GM23338 (cell line): Measurements from ENCODE around the gene CSTF1. TPM values are rescaled to one million over a fixed set of nuclear protein-coding genes. Genes with fewer than 3 reads are reported as not detected.
A peak's percentile ranks its signal among the peaks of the same experiment; 100 is the strongest.

Experiments used
- ATAC-seq: fragments of 200-7000 bp; cut with Tn5 transposase; 3 replicates; pipeline ENCODE4 v1.9.1; 2020
- DNase-seq: peaks from one replicate; pipeline ENCODE4 v3.0.0-alpha.2; 2015; ENCODE audit warnings: low spot score
- H2AFZ ChIP-seq: fragments of 200-600 bp; sonication (generic); 2 replicates; pipeline ENCODE4 v1.8.0; 2016; ENCODE audit warnings: antibody characterized with exemption, mild to moderate bottlenecking, moderate library complexity
- H3F3A ChIP-seq: fragments of 200-600 bp; sonication (generic); replicated peaks from 2 replicates; pipeline ENCODE4 v1.8.0; 2017; ENCODE audit warnings: antibody characterized with exemption, mixed run types, low read depth
- H3K27ac ChIP-seq: fragments of 200-600 bp; sonication (generic); 2 replicates; pipeline ENCODE4 v1.6.1; 2016; ENCODE audit warnings: low read depth
- H3K27me3 ChIP-seq: fragments of 200-600 bp; sonication (generic); 2 replicates; pipeline ENCODE4 v1.8.0; 2016; ENCODE audit warnings: mild to moderate bottlenecking, mixed run types, moderate library complexity; ENCODE audit not compliant: insufficient read depth
- H3K36me3 ChIP-seq: fragments of 200-600 bp; sonication (generic); 2 replicates; pipeline ENCODE4 v1.8.0; 2016; ENCODE audit warnings: mild to moderate bottlenecking; ENCODE audit not compliant: insufficient read depth
- H3K4me1 ChIP-seq: fragments of 200-600 bp; sonication (generic); 2 replicates; pipeline ENCODE4 v1.8.0; 2016; ENCODE audit warnings: mild to moderate bottlenecking, moderate library complexity; ENCODE audit not compliant: insufficient read depth
- H3K4me2 ChIP-seq: fragments of 200-600 bp; sonication (generic); 2 replicates; pipeline ENCODE4 v1.7.1; 2017; ENCODE audit warnings: mixed run types
- H3K4me3 ChIP-seq: fragments of 200-600 bp; sonication (generic); 2 replicates; pipeline ENCODE4 v1.6.1; 2016; ENCODE audit warnings: mixed run types
- H3K79me2 ChIP-seq: fragments of 200-600 bp; sonication (generic); replicated peaks from 2 replicates; pipeline ENCODE4 v1.8.0; 2017; ENCODE audit warnings: mild to moderate bottlenecking; ENCODE audit not compliant: insufficient read depth
- H3K9me2 ChIP-seq: fragments of 200-600 bp; sonication (generic); 2 replicates; pipeline ENCODE4 v1.8.0; 2017; ENCODE audit not compliant: insufficient read depth
- H4K20me1 ChIP-seq: fragments of 200-600 bp; sonication (generic); replicated peaks from 2 replicates; pipeline ENCODE4 v1.8.0; 2017; ENCODE audit warnings: mild to moderate bottlenecking; ENCODE audit not compliant: insufficient read depth
- H3K27ac Mint-ChIP-seq: 2 replicates; pipeline ENCODE4 v1.8.0; 2020; ENCODE audit warnings: inconsistent platforms, mild to moderate bottlenecking, moderate library complexity, mixed read lengths
- H3K27me3 Mint-ChIP-seq: 3 replicates; pipeline ENCODE4 v1.8.0; 2022; ENCODE audit warnings: low read depth, mild to moderate bottlenecking, moderate library complexity, mixed read lengths, inconsistent platforms; ENCODE audit not compliant: insufficient read depth, poor library complexity
- H3K36me3 Mint-ChIP-seq: 3 replicates; pipeline ENCODE4 v1.8.0; 2021; ENCODE audit warnings: low read depth, mild to moderate bottlenecking, inconsistent platforms, moderate library complexity, mixed read lengths
- H3K4me1 Mint-ChIP-seq: 3 replicates; pipeline ENCODE4 v1.8.0; 2020; ENCODE audit warnings: mild to moderate bottlenecking, inconsistent platforms, mixed read lengths
- H3K4me3 Mint-ChIP-seq: 3 replicates; pipeline ENCODE4 v1.8.0; 2021; ENCODE audit warnings: moderate library complexity, mild to moderate bottlenecking, inconsistent platforms, mixed read lengths
- H3K9me3 Mint-ChIP-seq: 3 replicates; pipeline ENCODE4 v1.8.0; 2020; ENCODE audit warnings: moderate library complexity, mild to moderate bottlenecking, inconsistent platforms, mixed read lengths
- CTCF ChIP-seq, 2 experiments: fragments of 200-600 bp in 1 of 2; sonication (generic) in 1 of 2; conservative IDR thresholded peaks; 2 replicates each; pipeline versions ENCODE4 v1.5.1 to v1.6.1; 2016 to 2017; ENCODE audit warnings: antibody characterized with exemption in 2 of 2, low read depth in 2 of 2, mild to moderate bottlenecking in 2 of 2, moderate library complexity in 1 of 2
- ETS1 ChIP-seq: IDR thresholded peaks from 2 replicates; pipeline ENCODE4 v1.6.1; 2016; ENCODE audit warnings: antibody characterized with exemption
- EZH2 ChIP-seq: fragments of 200-600 bp; sonication (generic); IDR thresholded peaks from one replicate; pipeline ENCODE4 v1.8.0; 2017; ENCODE audit warnings: antibody characterized with exemption, mild to moderate bottlenecking, low read depth; ENCODE audit not compliant: unreplicated experiment
- EZH2phosphoT487 ChIP-seq: fragments of 200-600 bp; sonication (generic); IDR thresholded peaks from one replicate; pipeline ENCODE4 v1.8.1; 2018; ENCODE audit warnings: antibody characterized with exemption; ENCODE audit not compliant: unreplicated experiment
- JUNB ChIP-seq: IDR thresholded peaks from one replicate; pipeline ENCODE4 v1.6.1; 2016; ENCODE audit warnings: antibody characterized with exemption; ENCODE audit not compliant: unreplicated experiment
- NANOG ChIP-seq: IDR thresholded peaks from 2 replicates; pipeline ENCODE4 v1.6.1; 2016; ENCODE audit warnings: antibody characterized with exemption, borderline replicate concordance
- POLR2AphosphoS5 ChIP-seq: IDR thresholded peaks from 2 replicates; pipeline ENCODE4 v1.6.1; 2016; ENCODE audit warnings: antibody characterized with exemption, low read depth
- STAT1 ChIP-seq: IDR thresholded peaks from one replicate; pipeline ENCODE4 v1.6.1; 2016; ENCODE audit warnings: antibody characterized with exemption; ENCODE audit not compliant: unreplicated experiment
- ZNF114 ChIP-seq: fragments of 250-450 bp; sonication (Bioruptor Pico); IDR thresholded peaks from 2 replicates; pipeline ENCODE4 v1.5.0; 2020; ENCODE audit warnings: mild to moderate bottlenecking, moderate library complexity
- ZNF331 ChIP-seq: fragments of 250-450 bp; sonication (Bioruptor Pico); IDR thresholded peaks from 2 replicates; pipeline ENCODE4 v1.5.0; 2020; ENCODE audit warnings: low read depth, mild to moderate bottlenecking, moderate library complexity
- polyA plus RNA-seq: library from polyadenylated mRNA; unstranded; fragments of >200 nt; fragmentation: Nextera tagmentation; extraction: Ambion mirVana; gene quantifications from 2 replicates; pipeline ENCODE4 v1.2.1, GENCODE V29; 2016
- total RNA-seq: library from RNA; depleted of rRNA; stranded (reverse); fragments of >200 nt; shearing (Covaris generic); gene quantifications from 2 replicates; pipeline ENCODE4 v1.2.3, GENCODE V29; 2014

Gene CSTF1
- total and polyA plus RNA-seq, 2 experiments from 2014 or later = 21.5 to 62.3 TPM

DNA sequence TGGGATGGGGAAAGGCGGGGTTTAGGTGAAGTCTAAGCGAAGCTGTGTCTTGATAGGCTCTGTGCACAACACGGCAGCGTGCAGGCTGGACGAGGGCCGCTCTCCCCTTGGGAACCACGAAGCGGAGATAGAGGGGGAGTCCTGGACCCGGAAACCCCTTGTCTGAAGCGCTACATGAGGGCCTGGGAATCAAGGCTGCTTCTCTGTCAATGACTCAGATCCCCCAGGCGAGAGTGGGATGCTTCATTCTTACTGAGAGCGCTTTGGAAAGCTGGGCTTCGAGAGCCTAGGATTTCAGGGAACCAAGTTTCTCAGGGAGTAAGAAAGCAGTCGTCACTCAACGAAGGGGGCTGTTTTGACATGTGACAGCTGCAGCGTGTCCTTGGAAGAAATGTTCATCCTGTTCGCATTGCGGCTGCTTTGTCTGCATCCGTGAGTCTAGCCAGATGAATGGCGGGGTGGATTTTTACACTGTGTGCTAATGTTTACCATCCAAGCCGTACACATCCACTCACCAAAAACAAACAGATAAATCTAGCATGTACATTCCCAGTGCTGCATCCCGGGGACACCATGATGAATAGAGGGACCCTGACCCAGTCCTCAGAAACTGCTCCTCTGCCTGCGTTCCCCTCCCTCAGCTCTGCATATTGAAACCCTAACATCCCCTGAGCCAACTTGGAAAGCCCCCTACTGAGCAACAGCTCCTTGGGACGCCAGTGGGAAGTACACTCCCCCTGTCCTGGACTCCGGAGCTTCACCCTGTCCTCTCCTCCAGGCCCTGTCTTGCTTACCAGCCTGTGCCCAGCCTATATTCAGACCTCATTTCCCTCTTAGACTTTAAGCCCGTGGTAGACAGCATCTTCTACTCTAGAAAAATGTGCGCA is 51.5 kb downstream of the CSTF1 start:
- no peak overlapping the region for H3K27ac ChIP-seq
- no peaks in the 10 kb centered on the region for H3K9me2 ChIP-seq
- no peaks in the 10 kb centered on the region for H3F3A ChIP-seq
- Mint-ChIP-seq H3K9me3 (no peaks in the 10 kb centered on the region), H3K27me3 (peaks cover 8% of the 10 kb centered on the region), H3K4me3 (no peak overlapping the region), H3K4me1 (no peaks in the 10 kb centered on the region; the same call in 2 of the 3 replicates), H3K27ac (no peak overlapping the region), H3K36me3 (no peaks in the 10 kb centered on the region)
- H3K4me3 ChIP-seq = no peak overlapping the region
- H3K4me2 ChIP-seq = no peak overlapping the region
- TF ChIP-seq ZNF114 (CRISPR knock-in tag) = no peak
- TF ChIP-seq NANOG = no peak
- TF ChIP-seq ZNF331 = no peak
- no peak for TF ChIP-seq CTCF (conservative IDR thresholded peaks at IDR 0.05; ENCODE audit: low read depth in 2 of 2)
- no peak for TF ChIP-seq STAT1
- TF ChIP-seq JUNB = no peak
- no peaks in the 10 kb centered on the region for H3K27me3 ChIP-seq
- DNase-seq (peak; percentile 32), ATAC-seq (peak; percentile 39)
- peak overlapping the region; percentile 84 for H2AFZ ChIP-seq
- H4K20me1 ChIP-seq = no peaks in the 10 kb centered on the region
- H3K79me2 ChIP-seq = no peaks in the 10 kb centered on the region
- no peaks in the 10 kb centered on the region for H3K36me3 ChIP-seq
- H3K4me1 ChIP-seq = no peaks in the 10 kb centered on the region

GRCh38 chr20:56445130-56445529 is 52.7 kb downstream of the CSTF1 start:
- Histone ChIP-seq H3K4me3 (no peak overlapping the region), H3K4me2 (no peak overlapping the region), H3K27me3 (no peaks in the 10 kb centered on the region), H3K79me2 (no peaks in the 10 kb centered on the region), H2AFZ (no peak overlapping the region), H3K36me3 (no peaks in the 10 kb centered on the region), H3K27ac (no peak overlapping the region), H4K20me1 (no peaks in the 10 kb centered on the region), H3K4me1 (no peaks in the 10 kb centered on the region), H3K9me2 (no peaks in the 10 kb centered on the region), H3F3A (no peaks in the 10 kb centered on the region)
- H3K9me3 Mint-ChIP-seq = no peaks in the 10 kb centered on the region
- H3K4me1 Mint-ChIP-seq = no peaks in the 10 kb centered on the region; the same call in 2 of the 3 replicates
- no peaks in the 10 kb centered on the region for H3K36me3 Mint-ChIP-seq
- ATAC-seq (no peak), DNase-seq (no peak)
- H3K27me3 Mint-ChIP-seq = peaks cover 8% of the 10 kb centered on the region
- H3K27ac Mint-ChIP-seq = no peak overlapping the region
- H3K4me3 Mint-ChIP-seq = no peak overlapping the region
- TF ChIP-seq ETS1 (no peak), EZH2 (no peak), POLR2AphosphoS5 (no peak), NANOG (no peak), CTCF (conservative IDR thresholded peaks at IDR 0.05; ENCODE audit: low read depth in 2 of 2) (no peak), EZH2phosphoT487 (no peak)
